NCI-H2196 (cell line): ENCODE results near the gene TMPRSS9.
"Not testable (repeated sequence)": the region's sequence is repeated elsewhere in the genome, so short reads cannot be mapped to it uniquely, and the experiment has no call there.

Source experiments
- DNase-seq: peaks from one replicate; lab custom pipeline; 2025; ENCODE audit not compliant: unreplicated experiment; lab: John Stamatoyannopoulos, UW

The TMPRSS9 gene

GRCh38 chr19:2455851-2456570 lies 95.9 kb downstream of the TMPRSS9 start:
- no peak for DNase-seq

DNA sequence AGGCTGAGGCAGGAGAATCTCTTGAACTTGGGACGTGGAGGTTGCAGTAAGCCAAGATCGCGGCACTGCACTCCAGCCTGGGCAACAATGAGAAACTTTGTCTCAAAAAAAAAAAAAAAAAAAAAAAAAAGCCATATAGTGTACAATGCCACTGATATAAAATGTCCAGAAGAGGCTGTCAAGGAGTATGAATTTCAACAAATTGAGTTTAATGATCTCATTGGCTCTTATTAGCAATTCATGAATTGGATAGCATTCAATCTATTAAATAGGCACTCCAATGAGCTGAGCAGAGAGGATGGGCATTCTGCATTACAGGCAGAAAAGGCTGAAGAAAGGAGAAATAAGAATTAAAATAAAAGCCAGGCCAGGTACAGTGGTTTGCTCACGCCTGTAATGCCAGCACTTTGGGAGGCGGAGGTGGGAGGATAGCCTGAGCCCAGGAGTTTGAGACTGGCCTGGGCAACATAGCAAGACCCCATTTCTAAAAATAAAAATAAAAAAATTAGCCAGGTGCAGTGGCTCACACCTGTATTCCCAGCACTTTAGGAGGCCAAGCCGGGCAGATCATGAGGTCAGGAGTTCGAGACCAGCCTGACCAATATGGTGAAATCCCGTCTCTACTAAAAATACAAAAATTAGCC lies 97.5 kb downstream of the TMPRSS9 start:
- no peak for DNase-seq

DNA sequence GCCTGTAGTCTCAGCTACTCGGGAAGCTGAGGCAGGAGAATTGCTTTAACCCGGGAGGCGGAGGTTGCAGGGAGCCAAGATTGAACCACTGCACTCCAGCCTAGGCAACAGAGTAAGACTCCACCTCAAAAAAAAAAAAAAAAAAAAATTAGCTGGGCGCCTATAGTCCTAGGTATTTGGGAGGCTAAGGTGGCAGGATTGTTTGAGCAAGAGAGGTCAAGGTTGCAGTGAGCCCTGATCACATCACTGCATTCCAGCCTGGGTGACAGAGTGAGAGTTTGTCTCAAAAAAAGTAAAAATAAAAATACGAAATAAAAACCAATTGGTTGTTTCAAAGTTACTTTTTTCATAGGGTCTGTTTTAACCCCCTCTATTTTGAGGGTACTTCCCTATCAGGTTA lies 98.0 kb downstream of the TMPRSS9 start:
- no peak for DNase-seq

DNA sequence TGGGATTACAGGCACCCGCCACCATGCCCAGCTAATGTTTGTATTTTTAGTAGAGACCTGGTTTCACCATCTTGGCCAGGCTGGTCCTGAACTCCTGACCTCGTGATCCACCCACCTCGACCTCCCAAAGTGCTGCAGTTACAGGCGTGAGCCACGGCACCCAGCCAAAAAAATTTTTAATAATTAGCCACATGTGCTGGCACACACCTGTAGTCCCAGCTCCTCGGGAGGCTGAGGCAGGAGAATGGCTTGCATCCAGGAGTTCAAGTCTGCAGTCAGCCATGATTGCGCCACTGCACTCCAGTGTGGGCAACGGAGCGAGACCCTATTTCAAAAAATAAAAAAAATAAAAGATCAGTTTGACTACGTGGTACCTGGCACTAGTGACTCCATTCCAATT lies 98.7 kb downstream of the TMPRSS9 start:
- not testable (repeated sequence) for DNase-seq

DNA sequence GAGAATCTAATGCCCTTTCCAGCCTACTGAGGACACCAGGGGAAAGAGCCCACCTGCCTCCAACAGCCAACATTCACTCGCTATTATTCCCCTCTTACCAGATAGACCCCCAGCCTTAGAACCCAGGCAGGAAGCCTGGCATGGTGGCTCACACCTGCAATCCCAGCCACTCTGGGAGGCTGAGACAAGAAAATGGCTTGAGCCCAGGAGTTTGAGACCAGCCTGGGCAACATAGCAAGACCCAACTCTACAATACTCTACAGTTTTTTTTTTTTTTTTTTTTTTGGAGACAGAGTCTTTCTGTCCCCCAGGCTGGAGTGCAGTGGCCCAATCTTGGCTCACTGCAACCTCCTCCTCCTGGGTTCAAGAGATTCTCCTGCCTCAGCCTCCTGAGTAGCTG lies 100.2 kb downstream of the TMPRSS9 start:
- DNase-seq = no peak

DNA sequence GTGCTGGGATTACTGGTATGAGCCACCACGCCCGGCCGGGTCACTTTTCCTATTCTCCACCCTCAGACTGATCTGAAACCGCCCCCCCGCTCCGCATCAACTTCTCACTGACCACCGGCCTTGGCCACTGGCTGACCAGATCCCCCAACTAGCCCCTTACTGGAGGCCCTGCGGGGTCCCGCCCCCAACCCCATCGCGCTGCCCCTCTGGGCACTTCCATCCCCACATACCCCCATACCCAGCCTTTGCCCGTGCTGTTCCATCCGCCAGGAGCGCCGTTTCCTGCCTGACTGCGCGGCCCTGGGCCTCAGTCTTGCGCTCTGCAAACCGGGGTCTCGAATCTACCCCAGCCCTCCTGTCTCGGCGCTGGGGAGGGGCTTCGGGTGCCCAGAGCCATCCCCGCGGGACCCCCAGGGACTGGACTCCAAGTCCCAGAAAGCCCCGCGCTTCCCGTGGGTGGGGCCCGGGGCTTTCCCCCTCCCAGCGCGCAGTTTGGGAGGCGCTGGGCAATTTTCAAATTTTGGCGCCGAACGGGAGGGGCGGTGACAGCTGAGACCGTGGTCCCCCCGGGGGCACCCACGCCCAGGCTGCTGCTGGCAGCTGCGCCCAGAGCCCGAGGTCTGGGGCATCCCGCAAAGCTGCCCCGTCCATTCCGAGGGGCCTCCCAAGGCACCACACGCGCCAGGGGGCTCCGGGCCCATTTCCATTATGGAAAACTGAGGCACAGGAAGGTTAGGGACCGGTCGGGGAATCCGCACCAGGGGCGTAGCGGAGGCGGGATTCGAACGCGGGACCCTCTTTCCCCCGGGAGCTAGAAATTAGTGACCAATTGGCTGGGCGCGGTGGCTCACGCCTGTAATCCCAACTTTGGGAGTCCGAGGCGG lies 101.9 kb downstream of the TMPRSS9 start:
- DNase-seq = no peak

DNA sequence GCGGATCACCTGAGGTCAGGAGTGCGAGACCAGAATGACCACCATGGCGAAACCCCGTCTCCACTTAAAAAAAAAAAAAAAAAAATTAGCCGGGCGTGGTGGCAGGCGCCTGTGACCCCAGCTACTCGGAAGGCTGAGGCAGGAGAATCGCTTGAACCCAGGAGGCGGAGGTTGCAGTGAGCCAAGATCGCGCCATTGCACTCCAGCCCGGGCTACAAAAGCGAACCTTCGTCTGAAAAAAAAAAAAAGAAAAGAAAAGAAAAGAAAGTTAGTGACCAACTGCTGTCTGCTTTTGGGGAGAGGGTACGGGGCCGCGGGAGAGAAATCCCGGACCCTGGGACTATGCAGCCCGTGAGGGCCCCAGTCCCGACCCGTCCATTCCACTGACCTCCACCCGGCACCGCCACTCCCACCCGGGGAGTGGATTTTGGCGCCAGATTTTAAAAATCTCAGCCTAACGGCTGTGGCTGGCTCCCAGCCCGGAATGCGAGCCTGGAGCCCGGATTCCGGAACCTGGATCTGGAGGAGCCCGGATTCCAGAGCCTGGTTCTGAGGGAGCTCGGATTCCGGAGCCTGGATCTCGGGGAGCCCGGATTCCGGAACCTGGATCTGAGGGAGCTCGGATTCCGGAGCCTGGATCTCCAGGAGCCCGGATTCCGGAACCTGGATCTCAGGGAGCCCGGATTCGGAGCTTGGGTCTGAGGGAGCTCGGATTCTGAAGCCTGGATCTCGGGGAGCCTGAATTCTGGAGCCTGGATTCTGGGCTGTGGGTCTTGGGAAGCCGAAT lies 102.8 kb downstream of the TMPRSS9 start:
- peak; percentile 42 for DNase-seq

DNA sequence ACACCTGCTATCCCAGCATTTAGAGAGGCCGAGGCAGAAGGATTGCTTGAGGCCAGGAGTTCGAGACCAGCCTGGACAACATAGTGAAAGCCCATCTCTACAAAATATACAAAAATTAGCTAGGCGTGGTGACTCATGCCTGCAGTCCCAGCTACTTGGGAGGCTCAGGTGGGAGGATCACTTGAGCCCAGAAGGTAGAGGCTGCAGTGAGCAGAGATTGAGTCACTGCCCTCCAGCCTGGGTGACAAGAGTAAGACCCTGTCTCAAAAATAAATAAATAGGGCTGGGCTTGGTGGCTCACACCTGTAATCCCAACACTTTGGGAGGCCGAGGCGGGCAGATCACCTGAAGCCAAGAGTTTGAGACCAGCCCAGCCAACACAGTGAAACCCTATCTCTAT lies 103.6 kb downstream of the TMPRSS9 start:
- DNase-seq = not testable (repeated sequence)

GRCh38 chr19:2464389-2464788 lies 104.3 kb downstream of the TMPRSS9 start:
- DNase-seq = no peak

DNA sequence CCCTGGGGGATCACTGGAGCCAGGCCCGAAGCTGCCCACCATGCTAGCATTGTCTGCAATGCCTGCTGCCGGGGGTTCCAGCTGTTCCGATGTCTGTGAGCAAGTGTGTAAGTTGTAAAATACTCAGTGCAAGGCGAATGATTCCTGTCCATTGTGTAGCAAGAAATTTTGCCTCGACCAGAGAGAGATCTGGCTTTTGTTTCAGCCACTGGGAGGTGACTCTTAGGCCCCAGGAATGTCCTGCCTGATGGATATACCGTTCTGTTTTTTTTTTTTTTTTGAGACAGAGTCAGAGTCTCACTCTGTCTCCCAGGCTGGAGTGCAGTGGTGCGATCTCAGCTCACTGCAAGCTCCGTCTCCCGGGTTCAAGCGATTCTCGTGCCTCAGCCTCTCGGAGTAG lies 108.5 kb downstream of the TMPRSS9 start:
- no peak for DNase-seq

- DNase-seq = no peak
Observed at GRCh38 chr19:2469102-2469914, 109.2 kb downstream of the TMPRSS9 start.

GRCh38 chr19:2469915-2470200 lies 109.8 kb downstream of the TMPRSS9 start:
- DNase-seq = not testable (repeated sequence)

DNA sequence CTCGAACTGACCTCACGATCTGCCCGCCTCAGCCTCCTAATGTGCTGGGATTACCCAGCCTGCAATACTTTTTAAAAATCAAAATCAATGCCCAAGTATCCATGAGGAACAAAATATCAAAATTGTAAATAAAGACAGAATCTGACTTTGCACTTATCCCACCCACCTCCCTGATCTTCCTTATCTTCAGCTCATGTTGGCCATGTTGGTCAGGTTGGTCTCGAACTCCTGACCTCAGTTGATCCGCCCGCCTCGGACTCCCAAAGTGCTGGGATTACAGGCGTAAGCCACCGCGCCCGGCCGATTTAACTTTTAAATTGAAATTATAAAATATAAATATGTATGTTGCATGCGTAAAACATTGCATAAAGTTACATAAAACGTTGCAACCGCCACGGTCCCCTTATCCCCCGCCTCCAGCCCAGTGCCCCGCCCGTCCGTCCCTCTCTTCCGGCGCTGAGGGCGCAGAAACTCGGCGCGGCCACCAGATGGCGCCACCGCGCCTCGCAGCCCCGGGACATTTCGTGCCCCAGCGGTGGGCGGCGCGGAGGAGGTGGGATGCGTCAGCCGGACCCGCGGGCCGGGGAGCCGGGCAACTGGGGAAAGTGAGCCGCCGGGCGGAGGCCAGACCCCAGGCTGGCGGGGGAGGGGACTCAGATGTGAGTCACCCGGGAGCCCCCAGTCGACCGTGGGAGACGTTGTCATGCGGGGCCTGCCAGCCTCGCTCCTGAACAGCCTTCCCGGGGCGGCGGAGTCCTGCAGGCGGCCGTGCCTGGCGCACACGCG lies 114.4 kb downstream of the TMPRSS9 start:
- DNase-seq = peak; percentile 89

- peak; percentile 56 for DNase-seq
Observed at GRCh38 chr19:2475018-2475701, 115.1 kb downstream of the TMPRSS9 start.
